ENCODE measurements around the gene FGFR3.

FGFR3 gene

DNA sequence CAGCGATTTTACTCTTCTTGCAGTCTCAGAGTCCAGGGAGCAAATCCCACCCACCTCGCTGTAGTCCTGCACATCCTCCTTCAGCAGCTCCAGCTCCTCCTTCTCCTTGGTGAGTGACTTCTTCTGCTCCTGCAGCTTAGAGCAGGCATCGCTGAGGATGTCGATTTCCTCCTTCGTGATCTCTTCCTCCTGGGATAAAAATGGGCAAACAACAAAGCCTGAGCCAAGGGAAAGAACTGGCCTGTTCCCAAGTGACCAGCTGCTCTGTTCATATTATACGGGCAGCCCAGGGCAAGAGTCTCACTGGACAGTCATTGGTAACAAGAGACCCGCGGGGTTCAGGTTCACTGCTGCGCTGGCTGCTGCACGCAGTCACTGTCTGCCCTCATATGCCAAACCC, 26.2 kb downstream of the FGFR3 start:
- Histone ChIP-seq H3K4me3 (ENCODE audit: low read length) (no peak overlapping the region), H3K4me1 (ENCODE audit: control insufficient read depth, insufficient read depth, low read length) (no peaks in the 10 kb centered on the region), H3K9ac (ENCODE audit: low read length) (no peak overlapping the region), H3K9me3 (ENCODE audit: control insufficient read depth, low read length) (no peaks in the 10 kb centered on the region), H3K36me3 (ENCODE audit: control insufficient read depth, insufficient read depth, low read length, severe bottlenecking) (peaks cover 91% of the 10 kb centered on the region), H3K27me3 (replicated peaks; ENCODE audit: control insufficient read depth, insufficient read depth, low read length) (no peaks in the 10 kb centered on the region)
- no peak for DNase-seq (ENCODE audit: low read depth)

DNA sequence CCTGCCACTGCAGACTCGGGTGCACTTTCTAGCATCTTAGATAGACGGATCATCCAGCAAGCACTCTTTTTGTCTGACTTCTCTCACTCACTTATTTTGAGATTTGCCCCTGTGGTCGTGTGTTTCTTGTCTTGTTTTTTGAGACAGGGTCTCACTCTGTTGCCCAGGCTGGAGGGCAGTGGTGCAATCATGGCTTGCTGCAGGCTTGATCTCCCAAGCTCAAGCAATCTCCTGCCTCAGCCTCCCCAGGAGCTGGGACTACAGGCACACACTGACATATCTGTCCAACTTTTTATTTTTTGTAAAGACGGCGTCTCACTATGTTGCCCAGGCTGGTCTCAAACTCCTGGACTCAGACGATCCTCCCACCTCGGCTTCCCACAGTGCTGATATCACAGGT, 26.7 kb downstream of the FGFR3 start:
- no peaks in the 10 kb centered on the region for H3K4me1 ChIP-seq (ENCODE audit: control insufficient read depth, insufficient read depth, low read length)
- H3K27me3 ChIP-seq (replicated peaks; ENCODE audit: control insufficient read depth, insufficient read depth, low read length): no peaks in the 10 kb centered on the region
- DNase-seq (ENCODE audit: low read depth): no peak
- no peak overlapping the region for H3K4me3 ChIP-seq (ENCODE audit: low read length)
- no peak overlapping the region for H3K9ac ChIP-seq (ENCODE audit: low read length)
- H3K36me3 ChIP-seq (ENCODE audit: control insufficient read depth, insufficient read depth, low read length, severe bottlenecking): peaks cover 91% of the 10 kb centered on the region
- H3K9me3 ChIP-seq (ENCODE audit: control insufficient read depth, low read length): no peaks in the 10 kb centered on the region

GRCh38 chr4:1821679-1822567, 28.8 kb downstream of the FGFR3 start:
- DNase-seq (ENCODE audit: low read depth): no peak
- Histone ChIP-seq H3K4me3 (ENCODE audit: low read length) (no peak overlapping the region), H3K36me3 (ENCODE audit: control insufficient read depth, insufficient read depth, low read length, severe bottlenecking) (peaks cover 93% of the 10 kb centered on the region)

DNA sequence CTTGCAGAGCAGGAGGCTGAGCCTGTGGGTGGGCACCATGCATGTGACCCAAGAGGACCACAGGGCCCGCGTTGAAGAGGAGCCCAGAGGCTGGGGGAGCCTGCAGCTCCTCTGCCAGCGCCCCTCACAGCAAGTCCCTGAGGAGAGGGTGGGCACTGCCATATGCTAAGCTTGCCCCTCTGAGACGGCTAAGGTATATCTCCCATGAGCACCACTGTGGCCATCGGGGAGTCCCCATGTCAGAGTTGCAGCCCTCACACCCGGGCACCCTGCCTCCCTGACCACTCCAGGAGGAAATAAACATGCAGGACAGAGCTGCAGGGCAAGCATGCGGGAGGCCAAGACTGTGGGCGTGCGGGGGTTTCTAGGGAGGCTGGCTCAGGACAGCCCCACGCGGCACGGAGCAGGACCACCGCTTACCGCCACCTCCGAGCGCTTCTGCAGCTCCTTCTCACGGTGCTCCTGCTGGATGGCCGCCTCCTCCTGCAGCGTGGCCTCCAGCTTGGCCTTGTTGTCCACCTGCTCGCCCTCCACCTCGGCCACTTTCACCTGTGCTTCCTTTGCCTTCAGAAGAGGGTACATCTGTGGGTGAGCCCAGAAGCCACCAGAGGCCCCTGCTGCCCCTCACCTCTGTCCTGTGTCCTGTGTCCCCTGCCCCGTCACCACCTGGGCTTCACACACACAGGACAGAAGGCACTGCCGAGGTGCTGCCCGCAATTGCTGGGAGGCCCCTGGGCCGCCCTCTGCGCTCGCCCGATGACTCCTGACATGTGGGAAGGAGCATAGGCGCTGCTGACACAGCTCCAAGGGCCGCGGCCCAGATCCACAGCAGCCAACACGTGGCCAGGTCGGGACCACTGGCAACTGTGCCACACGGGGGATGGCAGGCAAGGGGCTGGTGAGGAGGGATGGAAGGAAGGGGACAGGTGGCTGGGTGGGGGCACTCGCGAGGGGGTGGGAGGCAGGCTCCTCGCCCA, 29.8 kb downstream of the FGFR3 start:
- H3K9me3 ChIP-seq (ENCODE audit: control insufficient read depth, low read length): no peaks in the 10 kb centered on the region
- no peaks in the 10 kb centered on the region for H3K4me1 ChIP-seq (ENCODE audit: control insufficient read depth, insufficient read depth, low read length)
- peaks cover 86% of the 10 kb centered on the region for H3K36me3 ChIP-seq (ENCODE audit: control insufficient read depth, insufficient read depth, low read length, severe bottlenecking)
- H3K4me3 ChIP-seq (ENCODE audit: low read length): no peak overlapping the region
- no peak overlapping the region for H3K9ac ChIP-seq (ENCODE audit: low read length)
- no peak for DNase-seq (ENCODE audit: low read depth)
- H3K27me3 ChIP-seq (replicated peaks; ENCODE audit: control insufficient read depth, insufficient read depth, low read length): no peaks in the 10 kb centered on the region

More at GRCh38 chr4:1821679-1822567, 28.8 kb downstream of the FGFR3 start:
- Histone ChIP-seq H3K4me1 (ENCODE audit: control insufficient read depth, insufficient read depth, low read length) (no peaks in the 10 kb centered on the region), H3K9ac (ENCODE audit: low read length) (no peak overlapping the region), H3K27me3 (replicated peaks; ENCODE audit: control insufficient read depth, insufficient read depth, low read length) (no peaks in the 10 kb centered on the region), H3K9me3 (ENCODE audit: control insufficient read depth, low read length) (no peaks in the 10 kb centered on the region)

DNA sequence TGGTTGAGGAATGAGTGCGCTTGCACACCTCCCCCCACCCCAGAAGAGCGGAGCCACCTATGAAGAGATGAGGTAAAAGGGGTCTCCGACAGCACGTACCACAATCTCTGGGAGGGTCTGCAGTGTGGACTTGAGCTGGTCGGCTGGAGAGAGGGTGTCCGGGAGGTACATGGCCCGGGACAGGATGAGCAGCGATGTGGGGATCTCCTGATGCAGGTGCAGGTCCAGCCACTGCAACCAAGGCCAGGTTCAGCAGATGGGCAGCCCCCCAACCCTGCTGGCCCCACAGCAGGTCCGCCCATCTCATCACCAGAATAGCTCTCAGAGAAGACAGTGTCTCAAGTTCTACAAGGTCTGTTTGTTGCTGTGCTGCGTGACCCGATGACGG, 30.4 kb downstream of the FGFR3 start:
- H3K9me3 ChIP-seq (ENCODE audit: control insufficient read depth, low read length): no peaks in the 10 kb centered on the region
- no peaks in the 10 kb centered on the region for H3K27me3 ChIP-seq (replicated peaks; ENCODE audit: control insufficient read depth, insufficient read depth, low read length)
- DNase-seq (ENCODE audit: low read depth): no peak
- no peak overlapping the region for H3K4me3 ChIP-seq (ENCODE audit: low read length)
- no peaks in the 10 kb centered on the region for H3K4me1 ChIP-seq (ENCODE audit: control insufficient read depth, insufficient read depth, low read length)
- H3K9ac ChIP-seq (ENCODE audit: low read length): no peak overlapping the region
- H3K36me3 ChIP-seq (ENCODE audit: control insufficient read depth, insufficient read depth, low read length, severe bottlenecking): peaks cover 80% of the 10 kb centered on the region

DNA sequence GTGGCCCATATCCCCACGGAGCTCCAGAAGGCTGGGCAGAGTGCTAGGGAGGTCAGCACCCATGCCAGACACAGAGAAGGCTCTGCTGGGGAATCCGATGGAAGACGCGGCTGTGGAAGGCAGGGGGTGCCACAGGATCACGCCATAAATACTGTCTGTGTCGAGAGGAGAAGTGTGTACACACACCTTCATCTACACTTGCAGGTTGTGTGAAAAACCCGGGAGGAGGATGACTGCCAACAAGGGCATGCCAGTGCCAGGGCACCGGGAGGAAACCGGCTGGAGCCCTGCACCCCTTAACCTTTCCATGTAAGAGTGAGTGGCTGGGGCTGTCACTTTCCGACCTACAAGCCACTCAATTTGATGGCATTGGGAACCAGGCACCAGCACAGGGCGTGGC, 31.7 kb downstream of the FGFR3 start:
- no peaks in the 10 kb centered on the region for H3K27me3 ChIP-seq (replicated peaks; ENCODE audit: control insufficient read depth, insufficient read depth, low read length)
- no peaks in the 10 kb centered on the region for H3K4me1 ChIP-seq (ENCODE audit: control insufficient read depth, insufficient read depth, low read length)
- no peaks in the 10 kb centered on the region for H3K9me3 ChIP-seq (ENCODE audit: control insufficient read depth, low read length)
- DNase-seq (ENCODE audit: low read depth): no peak
- H3K36me3 ChIP-seq (ENCODE audit: control insufficient read depth, insufficient read depth, low read length, severe bottlenecking): peaks cover 71% of the 10 kb centered on the region
- H3K9ac ChIP-seq (ENCODE audit: low read length): no peak overlapping the region
- H3K4me3 ChIP-seq (ENCODE audit: low read length): no peak overlapping the region

- H3K4me1 ChIP-seq (ENCODE audit: control insufficient read depth, insufficient read depth, low read length): no peaks in the 10 kb centered on the region
- no peak overlapping the region for H3K4me3 ChIP-seq (ENCODE audit: low read length)
- no peak overlapping the region for H3K9ac ChIP-seq (ENCODE audit: low read length)
- H3K9me3 ChIP-seq (ENCODE audit: control insufficient read depth, low read length): no peaks in the 10 kb centered on the region
- DNase-seq (ENCODE audit: low read depth): no peak
- no peaks in the 10 kb centered on the region for H3K27me3 ChIP-seq (replicated peaks; ENCODE audit: control insufficient read depth, insufficient read depth, low read length)
- H3K36me3 ChIP-seq (ENCODE audit: control insufficient read depth, insufficient read depth, low read length, severe bottlenecking): peaks cover 71% of the 10 kb centered on the region
These were observed 32.2 kb downstream of the FGFR3 start for GRCh38 chr4:1825326-1825725.

GRCh38 chr4:1826531-1827350, 33.6 kb downstream of the FGFR3 start:
- H3K9ac ChIP-seq (ENCODE audit: low read length): no peak overlapping the region
- H3K4me1 ChIP-seq (ENCODE audit: control insufficient read depth, insufficient read depth, low read length): no peaks in the 10 kb centered on the region
- no peaks in the 10 kb centered on the region for H3K27me3 ChIP-seq (replicated peaks; ENCODE audit: control insufficient read depth, insufficient read depth, low read length)
- H3K9me3 ChIP-seq (ENCODE audit: control insufficient read depth, low read length): no peaks in the 10 kb centered on the region
- peaks cover 75% of the 10 kb centered on the region for H3K36me3 ChIP-seq (ENCODE audit: control insufficient read depth, insufficient read depth, low read length, severe bottlenecking)
- DNase-seq (ENCODE audit: low read depth): no peak
- no peak overlapping the region for H3K4me3 ChIP-seq (ENCODE audit: low read length)

GRCh38 chr4:1830234-1830633, 37.1 kb downstream of the FGFR3 start:
- Histone ChIP-seq H3K9ac (ENCODE audit: low read length) (no peak overlapping the region), H3K4me1 (ENCODE audit: control insufficient read depth, insufficient read depth, low read length) (no peaks in the 10 kb centered on the region), H3K27me3 (replicated peaks; ENCODE audit: control insufficient read depth, insufficient read depth, low read length) (no peaks in the 10 kb centered on the region), H3K9me3 (ENCODE audit: control insufficient read depth, low read length) (no peaks in the 10 kb centered on the region), H3K36me3 (ENCODE audit: control insufficient read depth, insufficient read depth, low read length, severe bottlenecking) (peaks cover 76% of the 10 kb centered on the region), H3K4me3 (ENCODE audit: low read length) (no peak overlapping the region)
- DNase-seq (ENCODE audit: low read depth): no peak

DNA sequence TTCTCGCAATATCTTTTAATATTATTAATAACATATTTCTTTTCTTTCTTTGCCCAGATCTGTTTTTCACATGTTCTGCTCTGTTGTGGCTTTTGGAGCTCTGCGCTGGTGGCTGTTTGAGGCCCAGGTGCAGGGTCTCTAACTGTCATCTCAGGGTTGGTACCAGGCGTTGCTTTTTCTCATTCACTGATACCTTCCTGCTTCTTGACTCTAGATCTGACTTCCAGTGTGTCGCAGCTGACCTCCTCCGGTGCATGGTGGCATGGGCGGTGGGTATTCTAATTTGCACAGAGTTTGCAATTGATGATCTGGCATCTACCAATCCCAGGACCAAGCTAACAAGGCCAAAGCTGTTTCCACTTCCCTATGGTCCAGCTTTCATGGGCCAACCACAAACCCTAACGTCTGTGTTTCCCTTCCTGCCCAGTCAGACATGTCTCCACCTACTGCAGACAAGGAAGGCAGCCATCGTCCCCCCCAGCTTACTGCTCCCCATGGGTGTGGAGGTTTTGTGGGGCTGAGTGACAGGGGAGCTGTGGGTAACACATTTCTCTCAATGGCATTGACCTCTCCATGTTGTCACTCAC, 37.6 kb downstream of the FGFR3 start:
- H3K27me3 ChIP-seq (replicated peaks; ENCODE audit: control insufficient read depth, insufficient read depth, low read length): no peaks in the 10 kb centered on the region
- no peak for DNase-seq (ENCODE audit: low read depth)
- H3K9ac ChIP-seq (ENCODE audit: low read length): no peak overlapping the region
- H3K4me1 ChIP-seq (ENCODE audit: control insufficient read depth, insufficient read depth, low read length): no peaks in the 10 kb centered on the region
- H3K4me3 ChIP-seq (ENCODE audit: low read length): no peak overlapping the region
- no peaks in the 10 kb centered on the region for H3K9me3 ChIP-seq (ENCODE audit: control insufficient read depth, low read length)
- H3K36me3 ChIP-seq (ENCODE audit: control insufficient read depth, insufficient read depth, low read length, severe bottlenecking): peaks cover 76% of the 10 kb centered on the region

Measured in adipocyte (in vitro differentiated cells).